ENCODE measurements around the gene FCHO2.
"Not testable (repeated sequence)": the region's sequence is repeated elsewhere in the genome, so short reads cannot be mapped to it uniquely, and the experiment has no call there.

The FCHO2 gene

GRCh38 chr5:72956324-72957140 lies 691 bp downstream of the FCHO2 start:
- peak; percentile 81 to 86 for DNase-seq

- DNase-seq = no peak
Measured at GRCh38 chr5:72957337-72957736, 1.5 kb downstream of the FCHO2 start.

DNA sequence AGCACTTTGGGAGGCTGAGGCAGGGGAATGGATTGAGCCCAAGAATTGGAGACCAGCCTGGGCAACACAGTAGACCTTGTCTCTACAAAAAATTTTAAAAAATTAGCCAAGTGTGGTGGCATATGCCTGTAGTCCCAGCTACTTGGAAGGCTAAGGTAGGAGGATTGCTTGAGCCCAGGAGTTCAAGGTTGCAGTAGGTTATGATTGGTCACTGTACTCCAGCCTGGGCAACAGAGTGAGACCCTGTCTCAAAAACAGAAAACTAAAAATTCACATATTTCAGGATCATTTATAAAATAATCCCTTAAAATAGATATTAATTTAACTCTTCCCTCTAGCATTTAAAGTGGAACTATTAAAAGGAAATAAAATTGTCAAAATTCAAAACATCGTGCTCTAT lies 3.4 kb downstream of the FCHO2 start:
- DNase-seq = no peak

DNA sequence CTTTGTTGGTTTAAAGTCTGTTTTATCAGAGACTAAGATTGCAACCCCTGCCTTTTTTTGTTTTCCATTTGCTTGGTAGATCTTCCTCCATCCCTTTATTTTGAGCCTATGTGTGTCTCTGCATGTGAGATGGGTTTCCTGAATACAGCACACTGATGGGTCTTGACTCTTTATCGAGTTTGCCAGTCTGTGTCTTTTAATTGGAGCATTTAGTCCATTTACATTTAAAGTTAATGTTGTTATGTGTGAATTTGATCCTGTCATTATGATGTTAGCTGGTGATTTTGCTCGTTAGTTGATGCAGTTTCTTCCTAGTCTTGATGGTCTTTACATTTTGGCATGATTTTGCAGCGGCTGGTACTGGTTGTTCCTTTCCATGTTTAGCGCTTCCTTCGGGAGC lies 18.6 kb downstream of the FCHO2 start:
- DNase-seq = not testable (repeated sequence)

DNA sequence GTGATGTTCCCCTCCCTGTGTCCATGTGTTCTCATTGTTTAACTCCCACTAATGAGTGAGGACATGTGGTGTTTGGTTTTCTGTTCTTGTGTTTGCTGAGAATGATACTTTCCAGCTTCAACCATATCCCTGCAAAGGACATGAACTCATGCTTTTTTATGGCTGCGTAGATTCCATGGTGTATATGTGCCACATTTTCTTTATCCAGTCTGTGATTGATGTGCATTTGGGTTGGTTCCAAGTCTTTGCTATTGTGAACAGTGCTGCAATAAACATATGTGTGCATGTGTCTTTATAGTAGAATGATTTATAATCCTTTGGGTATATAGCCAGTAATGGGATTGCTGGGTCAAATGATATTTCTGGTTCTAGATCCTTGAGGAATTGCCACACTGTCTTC lies 21.0 kb downstream of the FCHO2 start:
- not testable (repeated sequence) for DNase-seq

GRCh38 chr5:72985719-72986118 lies 29.9 kb downstream of the FCHO2 start:
- DNase-seq = no peak

GRCh38 chr5:72988769-72989168 lies 32.9 kb downstream of the FCHO2 start:
- no peak for DNase-seq

DNA sequence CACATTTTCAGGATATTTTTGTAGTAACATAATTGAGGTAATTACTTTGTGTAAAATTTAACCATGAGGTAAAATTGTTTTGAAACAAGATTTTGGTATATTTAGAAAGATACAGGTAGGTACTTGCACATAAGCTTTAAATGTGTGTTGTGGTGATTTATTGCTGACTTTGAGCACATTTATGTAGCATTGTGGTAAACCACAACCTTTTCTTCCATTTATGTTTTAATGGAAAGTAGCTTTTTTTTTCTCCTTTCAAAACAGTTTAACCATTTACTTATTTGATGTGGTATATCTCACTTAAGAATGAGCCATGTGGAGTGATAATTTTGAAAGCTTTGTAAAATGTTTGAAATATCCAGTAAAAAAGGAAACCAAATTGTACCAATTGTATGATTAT lies 35.6 kb downstream of the FCHO2 start:
- DNase-seq = no peak

DNA sequence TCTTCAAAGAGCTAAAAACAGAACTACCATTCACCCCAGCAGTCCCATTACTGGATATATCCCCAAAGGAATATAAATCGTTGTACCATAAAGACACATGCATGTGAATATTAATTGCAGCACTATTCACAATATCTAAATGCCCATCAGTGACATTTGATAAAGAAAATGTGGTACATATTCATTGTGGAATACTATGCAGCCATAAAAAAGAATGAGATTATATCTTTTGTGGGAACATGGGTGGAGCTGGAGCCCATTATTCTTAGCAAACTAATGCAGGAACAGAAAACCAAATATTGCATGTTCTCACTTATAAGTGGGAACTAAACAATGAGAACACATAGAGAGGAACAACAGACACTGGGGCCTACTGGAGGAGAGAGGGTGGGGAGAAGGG lies 38.7 kb downstream of the FCHO2 start:
- no peak for DNase-seq

DNA sequence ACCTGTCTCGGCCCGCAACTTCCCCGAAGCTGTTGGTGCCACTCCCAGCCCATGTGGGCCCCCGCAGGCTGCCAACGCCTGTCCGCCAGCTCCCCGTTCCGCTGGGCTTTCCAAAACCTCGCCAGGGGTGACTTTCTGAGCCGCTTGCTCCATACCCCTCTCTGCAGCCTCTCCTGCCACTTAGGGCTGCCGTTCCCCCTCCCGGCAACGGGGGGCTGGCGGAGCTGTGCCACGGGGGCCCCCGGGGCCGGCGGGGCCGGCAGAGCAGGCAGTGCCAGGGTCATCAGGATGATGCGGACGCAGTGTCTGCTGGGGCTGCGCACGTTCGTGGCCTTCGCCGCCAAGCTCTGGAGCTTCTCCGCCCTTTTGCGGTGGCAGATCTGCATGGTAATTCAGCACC lies 40.8 kb downstream of the FCHO2 start:
- no peak for DNase-seq

- DNase-seq = no peak
Measured at GRCh38 chr5:72999916-73000315, 44.1 kb downstream of the FCHO2 start.

GRCh38 chr5:73005886-73006285 lies 50.0 kb downstream of the FCHO2 start:
- DNase-seq = no peak

GRCh38 chr5:73007051-73007450 lies 51.2 kb downstream of the FCHO2 start:
- DNase-seq = no peak

DNA sequence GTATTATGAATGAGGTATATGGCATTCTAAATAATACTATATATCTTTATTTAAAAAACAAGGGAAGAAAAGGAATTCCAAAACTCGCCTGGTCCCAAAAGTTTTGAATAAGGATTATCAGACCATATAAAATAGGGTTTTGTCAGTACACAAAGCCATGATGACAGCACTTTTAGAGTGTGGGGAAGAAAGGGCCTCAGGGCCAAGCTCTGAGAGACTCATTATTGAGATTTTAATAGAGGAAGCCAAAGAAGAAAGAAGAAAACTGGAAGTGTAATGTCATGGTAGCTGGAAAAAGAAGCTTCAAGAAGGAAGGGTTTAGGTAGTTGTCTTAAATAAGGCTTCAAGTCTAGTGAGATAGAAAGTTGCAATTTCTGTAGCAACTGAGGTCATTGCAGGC lies 53.0 kb downstream of the FCHO2 start:
- DNase-seq = no peak

GRCh38 chr5:73011612-73012011 lies 55.8 kb downstream of the FCHO2 start:
- not testable (repeated sequence) for DNase-seq

DNA sequence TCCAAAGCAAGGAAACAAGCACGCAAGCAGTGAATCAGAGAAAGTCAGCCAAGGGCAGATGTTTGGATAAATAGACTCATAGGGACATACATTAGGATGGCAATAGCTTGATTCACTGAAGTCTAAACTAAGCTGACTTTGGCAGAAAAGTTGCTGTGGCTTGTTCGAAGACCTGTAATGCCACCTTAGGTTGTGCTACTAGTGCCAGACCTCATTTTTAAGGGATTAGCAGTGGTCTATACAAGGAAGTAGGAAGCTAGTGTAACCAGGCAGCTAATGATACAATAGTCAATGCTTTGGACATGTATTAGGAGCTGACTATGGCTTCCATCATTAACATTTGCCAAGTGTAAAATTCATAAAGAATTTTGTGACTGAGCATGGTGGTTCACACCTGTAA lies 63.1 kb downstream of the FCHO2 start:
- DNase-seq = no peak

GRCh38 chr5:73019766-73020165 lies 63.9 kb downstream of the FCHO2 start:
- DNase-seq = no peak

DNA sequence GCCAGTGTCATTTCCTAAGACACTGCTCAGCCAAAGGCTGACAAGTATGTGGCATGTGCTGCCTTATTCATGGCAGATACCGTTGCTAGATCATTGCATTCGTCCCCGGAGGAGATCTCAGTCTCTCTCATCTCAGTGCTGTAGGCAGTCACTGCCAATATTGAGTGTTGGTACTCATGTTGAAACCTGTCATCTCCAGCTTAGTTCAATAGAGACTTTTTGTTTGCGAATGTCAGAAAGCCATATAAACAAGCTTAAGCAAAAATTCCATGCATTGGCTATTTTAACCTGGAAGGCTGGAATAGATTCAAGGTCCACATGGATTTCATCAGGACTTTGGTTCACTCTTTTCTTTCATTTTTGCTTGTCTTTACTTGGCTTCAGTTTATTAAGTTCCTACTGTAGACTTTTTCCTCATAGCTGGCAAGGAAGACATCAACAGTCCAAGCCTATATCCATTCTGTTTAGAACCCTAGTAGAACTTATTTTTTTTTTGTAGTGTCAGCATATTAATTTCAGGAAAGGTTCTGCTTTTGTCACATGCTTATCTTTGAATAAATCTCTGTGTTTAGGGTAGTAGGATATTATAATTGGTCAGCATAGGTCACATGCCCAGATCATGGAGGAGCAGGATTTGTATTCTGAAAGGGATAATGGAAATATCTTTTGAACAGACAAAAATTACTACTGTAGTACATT lies 66.8 kb downstream of the FCHO2 start:
- no peak for DNase-seq

DNA sequence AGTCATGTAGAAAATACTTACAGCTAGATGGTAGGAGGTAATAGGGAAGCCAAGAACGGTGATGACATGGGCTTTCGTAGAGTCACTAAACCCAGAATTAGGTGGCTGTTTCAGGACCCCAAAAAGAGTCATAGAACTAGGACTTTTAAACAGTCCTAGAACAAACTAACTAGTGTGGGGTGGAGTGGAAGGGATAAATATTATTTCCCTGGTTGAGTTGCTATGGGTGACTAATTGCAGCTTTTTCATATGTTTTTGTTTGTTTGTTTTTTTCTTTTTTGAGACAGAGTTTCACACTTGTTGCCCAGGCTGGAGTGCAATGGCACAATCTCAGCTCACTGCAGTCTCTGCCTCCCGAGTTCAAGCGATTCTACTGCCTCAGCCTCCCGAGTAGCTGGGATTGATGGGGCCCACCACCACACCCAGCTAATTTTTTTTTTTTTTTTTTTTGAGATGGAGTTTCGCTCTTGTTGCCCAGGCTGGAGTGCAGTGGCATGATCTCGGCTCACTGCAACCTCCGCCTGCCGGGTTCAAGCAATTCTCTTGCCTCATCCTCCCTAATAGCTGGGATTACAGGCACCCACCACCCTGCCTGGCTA lies 69.2 kb downstream of the FCHO2 start:
- not testable (repeated sequence) for DNase-seq

- no peak for DNase-seq
Measured at GRCh38 chr5:73027361-73027760, 71.5 kb downstream of the FCHO2 start.

- DNase-seq = no peak
Measured at GRCh38 chr5:73027816-73028215, 72.0 kb downstream of the FCHO2 start.

DNA sequence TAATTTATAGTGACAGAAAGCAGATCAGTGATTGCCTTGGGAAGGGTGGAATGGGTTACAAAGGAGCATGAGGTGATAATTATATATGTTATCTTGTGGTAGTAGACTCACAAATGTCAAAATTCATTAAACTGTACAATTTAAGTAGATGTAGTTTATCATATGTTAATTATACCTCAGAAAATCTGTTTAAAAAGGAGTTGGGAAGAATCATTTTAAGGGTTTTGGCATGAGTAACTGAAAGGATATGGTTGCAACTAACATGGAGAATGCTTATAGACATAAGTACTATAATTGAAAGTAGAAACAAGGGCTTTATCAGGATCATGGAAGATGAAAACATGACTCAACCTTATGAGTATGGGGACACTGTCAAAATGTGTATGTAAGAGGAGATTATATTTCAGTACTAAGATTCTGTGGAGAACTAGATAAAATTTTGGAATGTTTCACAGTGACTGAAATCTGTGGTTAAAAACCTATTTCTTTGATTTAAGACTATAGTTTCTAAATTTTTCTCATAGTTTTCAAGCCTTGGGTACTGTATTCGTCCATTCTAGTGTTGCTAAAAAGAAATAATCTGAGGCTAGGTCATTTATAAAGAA lies 73.3 kb downstream of the FCHO2 start:
- DNase-seq = no peak

DNA sequence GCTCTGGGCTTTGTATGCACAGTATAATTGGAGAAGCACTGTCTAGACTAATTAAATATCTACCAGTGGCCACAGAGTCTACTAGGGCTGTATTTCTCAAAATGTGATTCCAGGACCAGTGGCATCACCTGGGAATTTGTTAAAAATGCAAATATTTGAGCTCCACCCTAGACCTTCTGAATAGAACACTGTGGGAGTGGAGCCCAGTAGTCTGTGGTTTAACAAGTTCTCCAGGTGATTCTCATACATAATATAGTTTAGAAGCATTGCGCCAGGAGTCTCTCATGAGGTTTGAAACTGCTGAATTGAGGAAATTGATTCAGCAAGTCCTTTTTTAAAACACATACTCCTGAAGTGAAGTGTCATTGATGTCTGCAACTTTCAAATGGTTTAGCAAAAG lies 74.7 kb downstream of the FCHO2 start:
- DNase-seq = no peak

DNA sequence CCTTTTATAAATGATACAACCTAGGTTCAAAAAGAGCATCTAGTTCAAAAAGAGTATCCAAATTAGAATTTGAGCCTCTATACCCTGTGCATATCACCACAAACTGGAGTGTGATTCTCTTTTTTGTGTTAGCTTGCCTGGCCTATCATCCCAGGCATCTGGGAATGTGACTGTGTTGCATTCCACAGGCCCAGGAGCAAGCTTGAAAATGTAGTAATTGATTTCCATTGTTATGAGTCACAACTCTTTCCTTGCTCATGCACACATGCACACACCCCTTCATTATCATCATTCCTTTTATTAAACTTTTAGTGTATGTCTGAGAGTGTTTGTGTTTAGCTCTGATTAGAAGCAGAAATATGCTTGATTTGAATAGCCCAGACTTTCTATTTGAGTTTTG lies 75.2 kb downstream of the FCHO2 start:
- no peak for DNase-seq

Measured in Kasumi-1 (cell line).